Cardiac fibroblast (primary cell): ENCODE results near the gene ECE2.
A peak's percentile ranks its signal among the peaks of the same experiment; 100 is the strongest.

Experiments used
- DNase-seq, 2 donors: peaks; one replicate each; pipeline versions ENCODE4 v3.0.0 to v3.0.0-alpha.2; 2010; ENCODE audit warnings: low read depth in 2 of 2
- H3K4me3 ChIP-seq, 2 donors: replicated peaks in 1 of 2; 1 replicate in 1 of 2; 2 replicates in 1 of 2; pipeline ENCODE4 v1.5.1; 2011; ENCODE audit warnings: low read depth in 2 of 2, low read length in 2 of 2, mild to moderate bottlenecking in 2 of 2, moderate library complexity in 1 of 2
- CTCF ChIP-seq: IDR thresholded peaks from one replicate; pipeline ENCODE4 v1.5.1; 2011; ENCODE audit warnings: low read depth, mild to moderate bottlenecking, low read length, inconsistent platforms

Gene ECE2

GRCh38 chr3:184299488-184300377, 23.9 kb downstream of the ECE2 start:
- DNase-seq: peak in 1 of 2 donors; percentile 57

GRCh38 chr3:184300378-184300720, 24.5 kb downstream of the ECE2 start:
- H3K4me3 ChIP-seq: peak overlapping the region in 1 of 2 donors; percentile 87
- DNase-seq: peak in 1 of 2 donors; percentile 83
- no peak for TF ChIP-seq CTCF

More at GRCh38 chr3:184299488-184300377, 23.9 kb downstream of the ECE2 start:
- H3K4me3 ChIP-seq: peak overlapping the region; percentile 82 to 87
- TF ChIP-seq CTCF: no peak

- TF ChIP-seq CTCF: peak; percentile 34
- no peak overlapping the region for H3K4me3 ChIP-seq
- DNase-seq: peak; percentile 33 to 42
Observed at GRCh38 chr3:184305577-184305976, 29.8 kb downstream of the ECE2 start.

- no peak for TF ChIP-seq CTCF
- no peak for DNase-seq
- no peak overlapping the region for H3K4me3 ChIP-seq
Observed at GRCh38 chr3:184306341-184306972, 30.6 kb downstream of the ECE2 start.

GRCh38 chr3:184307915-184308314, 32.1 kb downstream of the ECE2 start:
- no peak for DNase-seq
- no peak for TF ChIP-seq CTCF
- no peak overlapping the region for H3K4me3 ChIP-seq

- DNase-seq: no peak
Observed at GRCh38 chr3:184308744-184309143, 32.9 kb downstream of the ECE2 start.

More at GRCh38 chr3:184308744-184309143, 32.9 kb downstream of the ECE2 start:
- no peak for TF ChIP-seq CTCF
- no peak overlapping the region for H3K4me3 ChIP-seq
